Stomach (tissue), 9 donors: ENCODE data around the gene NHLH1. TPM values are rescaled to one million over a fixed set of nuclear protein-coding genes. Genes with fewer than 3 reads are reported as not detected.

Experiments used
- DNase-seq, 2 donors: peaks; one replicate each; pipeline versions ENCODE4 v3.0.0 to v3.0.0-alpha.2; 2013 to 2019
- H3K27ac ChIP-seq, 5 donors: fragments of 200-600 bp in 4 of 5; sonication (generic) in 4 of 5; one replicate each; pipeline ENCODE4 v1.5.1; 2013 to 2019; ENCODE audit warnings: mild to moderate bottlenecking in 1 of 5, moderate library complexity in 1 of 5
- H3K27me3 ChIP-seq, 3 donors: fragments of 200-600 bp; sonication (generic); one replicate each; pipeline ENCODE4 v1.5.1; 2017 to 2019; ENCODE audit warnings: mixed run types in 1 of 3
- H3K36me3 ChIP-seq, 4 donors: fragments of 200-600 bp; sonication (generic); 1 replicate in 3 of 4; 2 replicates in 1 of 4; pipeline ENCODE4 v1.5.1; 2016 to 2019
- H3K4me1 ChIP-seq, 4 donors: fragments of 200-600 bp; sonication (generic); one replicate each; pipeline ENCODE4 v1.5.1; 2016 to 2019
- H3K4me3 ChIP-seq, 4 donors: fragments of 200-600 bp; sonication (generic) in 3 of 4; one replicate each; pipeline ENCODE4 v1.5.1; 2016 to 2019; ENCODE audit warnings: mild to moderate bottlenecking in 1 of 4
- H3K9me3 ChIP-seq, 4 donors: fragments of 200-600 bp; sonication (generic); one replicate each; pipeline ENCODE4 v1.5.1; 2016 to 2019
- EP300 ChIP-seq: sonication (generic); formaldehyde crosslinking; IDR thresholded peaks from one replicate; pipeline ENCODE4 v1.6.1; 2017; ENCODE audit warnings: antibody characterized with exemption
- POLR2A ChIP-seq, 4 donors: fragments of 450-650 bp; IDR thresholded peaks; one replicate each; pipeline ENCODE4 v1.6.1; 2016; ENCODE audit warnings: antibody characterized with exemption in 4 of 4, control low read depth in 2 of 4, mild to moderate bottlenecking in 1 of 4, moderate library complexity in 1 of 4
- POLR2AphosphoS5 ChIP-seq, 3 donors: sonication (generic); formaldehyde crosslinking; IDR thresholded peaks; one replicate each; pipeline ENCODE4 v1.6.1; 2016; ENCODE audit warnings: antibody characterized with exemption in 3 of 3
- WGBS, 5 donors: extraction: QIAGEN DNeasy Blood & Tissue Kit in 3 of 5; methylation state at CpG; one replicate each; pipeline versions ENCODE4 v1.1.5 to v1.1.7; 2013 to 2018; 5-methylcytosine and 5-hydroxymethylcytosine counted together
- intact Hi-C: fragments of 100-400 bp; cut with DNase I; formaldehyde crosslinking; loops from one replicate; pipeline ENCODE4 v1.15.1; 2023; ENCODE audit warnings: low total_unique reads
- polyA plus RNA-seq, 3 donors: library from polyadenylated mRNA; stranded (reverse); fragments of 200-250 nt; gene quantifications; one replicate each; pipeline ENCODE4 v1.2.3, GENCODE V29; 2013
- total RNA-seq, 5 donors: library from RNA; depleted of rRNA; stranded (reverse); fragments of >200 nt; gene quantifications; one replicate each; pipeline versions ENCODE4 v1.1.0 to v1.2.3, GENCODE V29; 2014 to 2016
- TF ChIP-seq, protein P1 (sequence below), 7 experiments: fragments of 450-650 bp in 4 of 7; fragments of 200-600 bp in 3 of 7; sonication (generic) in 3 of 7; IDR thresholded peaks; one replicate each; pipeline ENCODE4 v1.5.1; 2016 to 2019; ENCODE audit warnings: antibody characterized with exemption in 7 of 7, control low read depth in 2 of 7, mild to moderate bottlenecking in 1 of 7
- donor health status: healthy with polysubstance abuse.
- donor health status: Bipolar disorder and iron deficiency.
- donor health status: healthy.

Gene NHLH1
- total and polyA plus RNA-seq, 8 donors = 0.08 TPM; not detected in 7

DNA sequence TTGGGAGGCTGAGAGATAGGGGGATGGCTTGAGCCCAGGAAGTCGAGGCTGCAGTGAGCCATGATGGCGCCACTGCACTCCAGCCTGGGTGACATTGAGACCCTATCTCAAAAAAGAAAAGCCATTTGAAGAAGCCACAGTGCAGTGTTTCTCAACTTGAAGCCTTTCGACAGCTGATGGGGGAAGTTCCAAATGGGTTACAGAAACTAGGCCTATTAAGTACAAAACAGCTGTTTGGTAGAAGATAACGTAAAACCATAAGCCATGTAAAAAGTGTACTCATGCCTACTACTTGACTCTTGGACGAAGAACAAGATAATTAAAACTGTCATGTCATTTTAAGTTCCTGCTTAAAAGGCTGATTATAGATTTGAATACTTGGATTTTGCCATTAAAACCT is 40.5 kb upstream of the NHLH1 start:
- no peak for DNase-seq
- H3K4me1 ChIP-seq = no peaks in the 10 kb centered on the region
- peaks cover 79 to 100% (median 100%) of the 10 kb centered on the region in 4 donors for H3K36me3 ChIP-seq
- no peak overlapping the region for H3K27ac ChIP-seq
- intact Hi-C loops = no loop called here
- no peaks in the 10 kb centered on the region for H3K9me3 ChIP-seq
- no peaks in the 10 kb centered on the region for H3K27me3 ChIP-seq
- H3K4me3 ChIP-seq = no peak overlapping the region
- WGBS, 5 donors = 91 to 96% (median 93%) methylated on average over 5 of the region's 5 CpGs
- TF ChIP-seq EP300 (no peak), POLR2AphosphoS5 (IDR thresholded peaks at IDR 0.05) (no peak), POLR2A (IDR thresholded peaks at IDR 0.05) (no peak)
- TF ChIP-seq, protein P1, sequence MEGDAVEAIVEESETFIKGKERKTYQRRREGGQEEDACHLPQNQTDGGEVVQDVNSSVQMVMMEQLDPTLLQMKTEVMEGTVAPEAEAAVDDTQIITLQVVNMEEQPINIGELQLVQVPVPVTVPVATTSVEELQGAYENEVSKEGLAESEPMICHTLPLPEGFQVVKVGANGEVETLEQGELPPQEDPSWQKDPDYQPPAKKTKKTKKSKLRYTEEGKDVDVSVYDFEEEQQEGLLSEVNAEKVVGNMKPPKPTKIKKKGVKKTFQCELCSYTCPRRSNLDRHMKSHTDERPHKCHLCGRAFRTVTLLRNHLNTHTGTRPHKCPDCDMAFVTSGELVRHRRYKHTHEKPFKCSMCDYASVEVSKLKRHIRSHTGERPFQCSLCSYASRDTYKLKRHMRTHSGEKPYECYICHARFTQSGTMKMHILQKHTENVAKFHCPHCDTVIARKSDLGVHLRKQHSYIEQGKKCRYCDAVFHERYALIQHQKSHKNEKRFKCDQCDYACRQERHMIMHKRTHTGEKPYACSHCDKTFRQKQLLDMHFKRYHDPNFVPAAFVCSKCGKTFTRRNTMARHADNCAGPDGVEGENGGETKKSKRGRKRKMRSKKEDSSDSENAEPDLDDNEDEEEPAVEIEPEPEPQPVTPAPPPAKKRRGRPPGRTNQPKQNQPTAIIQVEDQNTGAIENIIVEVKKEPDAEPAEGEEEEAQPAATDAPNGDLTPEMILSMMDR (IDR thresholded peaks at IDR 0.05) = no peak

DNA sequence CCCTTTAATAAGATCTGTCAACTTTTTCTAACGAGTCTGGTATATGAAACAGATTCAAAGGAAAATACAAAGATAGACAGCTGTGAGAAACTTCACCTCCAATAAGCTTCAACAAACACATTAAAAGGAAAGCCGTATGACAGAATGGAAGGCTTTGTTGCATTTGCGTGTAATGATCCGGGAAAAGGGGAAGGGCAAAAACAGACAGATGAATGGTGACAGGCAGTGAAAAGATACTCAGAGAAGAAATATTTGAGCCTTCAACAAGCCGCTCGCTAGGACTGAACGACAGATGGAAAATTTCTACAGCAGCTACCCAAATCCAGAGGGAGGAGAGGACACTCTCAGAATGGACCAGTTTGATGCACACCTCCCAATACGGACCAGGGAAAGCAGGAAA is 38.7 kb upstream of the NHLH1 start:
- TF ChIP-seq, protein P1 (IDR thresholded peaks at IDR 0.05) = no peak
- no peak for TF ChIP-seq POLR2A (IDR thresholded peaks at IDR 0.05)
- no peak for TF ChIP-seq EP300
- no peak for TF ChIP-seq POLR2AphosphoS5 (IDR thresholded peaks at IDR 0.05)
- intact Hi-C loops = no loop called here
- H3K9me3 ChIP-seq = no peaks in the 10 kb centered on the region
- H3K4me1 ChIP-seq = no peaks in the 10 kb centered on the region
- WGBS, 5 donors = 69 to 84% (median 79%) methylated on average over 8 of the region's 8 CpGs
- H3K27me3 ChIP-seq = no peaks in the 10 kb centered on the region
- H3K27ac ChIP-seq = no peak overlapping the region
- peaks cover 91 to 100% (median 100%) of the 10 kb centered on the region in 4 donors for H3K36me3 ChIP-seq
- DNase-seq = no peak
- no peak overlapping the region for H3K4me3 ChIP-seq

DNA sequence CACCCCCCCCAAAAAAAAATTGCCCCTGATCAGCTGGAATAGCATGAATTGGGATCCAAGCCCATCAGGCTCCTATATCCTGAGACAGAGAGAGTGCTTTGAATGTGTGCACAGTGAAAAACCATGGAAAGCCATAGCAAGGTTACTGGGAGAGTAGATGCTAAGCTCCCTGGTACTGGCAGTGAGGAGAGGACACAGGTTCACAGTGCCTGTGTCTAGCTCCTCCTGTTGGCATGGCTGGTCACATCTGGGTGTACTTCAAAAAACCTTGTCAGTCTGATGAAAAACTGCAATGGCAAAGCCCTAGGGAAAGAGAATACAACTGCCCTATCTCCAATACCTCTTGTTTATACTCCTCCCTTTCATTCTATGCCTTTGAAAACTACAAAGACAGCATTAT is 36.8 kb upstream of the NHLH1 start:
- DNase-seq = no peak
- TF ChIP-seq POLR2A (IDR thresholded peaks at IDR 0.05) (no peak), EP300 (no peak), POLR2AphosphoS5 (IDR thresholded peaks at IDR 0.05) (no peak)
- TF ChIP-seq, protein P1 (IDR thresholded peaks at IDR 0.05) = no peak
- Histone ChIP-seq H3K4me1 (no peaks in the 10 kb centered on the region), H3K27me3 (no peaks in the 10 kb centered on the region), H3K27ac (no peak overlapping the region), H3K36me3 (peaks cover 93 to 100% (median 100%) of the 10 kb centered on the region in 4 donors), H3K4me3 (no peak overlapping the region), H3K9me3 (no peaks in the 10 kb centered on the region)
- intact Hi-C loops = no loop called here

DNA sequence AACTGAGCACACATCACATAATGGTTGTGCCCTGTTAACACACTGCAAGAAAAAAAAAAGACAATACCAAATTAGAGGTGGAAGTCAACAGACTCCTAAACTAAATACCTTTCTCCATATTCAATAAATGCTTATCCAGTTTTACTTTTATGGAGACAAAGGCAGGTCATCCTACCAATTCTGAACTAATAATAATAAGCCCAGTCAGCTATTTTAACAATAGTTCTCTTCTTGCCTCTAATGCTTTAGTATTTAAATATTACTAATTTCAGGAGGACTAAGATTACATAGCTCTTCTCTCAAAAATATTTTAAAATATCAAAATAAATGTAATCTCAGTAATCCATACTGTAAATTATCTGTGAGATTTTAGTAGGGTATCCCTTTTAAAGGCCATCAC is 34.4 kb upstream of the NHLH1 start:
- Histone ChIP-seq H3K9me3 (no peaks in the 10 kb centered on the region), H3K27ac (no peak overlapping the region), H3K27me3 (no peaks in the 10 kb centered on the region), H3K4me3 (no peak overlapping the region), H3K4me1 (no peaks in the 10 kb centered on the region), H3K36me3 (peaks cover 81 to 100% (median 100%) of the 10 kb centered on the region in 4 donors)
- no peak for DNase-seq
- TF ChIP-seq POLR2AphosphoS5 (IDR thresholded peaks at IDR 0.05) = no peak
- TF ChIP-seq EP300 = no peak
- no peak for TF ChIP-seq POLR2A (IDR thresholded peaks at IDR 0.05)
- TF ChIP-seq, protein P1 (IDR thresholded peaks at IDR 0.05) = no peak
- intact Hi-C loops = no loop called here
